HepG2 (cell line): Measurements from ENCODE around the gene ZFAND2B. TPM values are rescaled to one million over a fixed set of nuclear protein-coding genes. Genes with fewer than 3 reads are reported as not detected.

Experiments used
- AHR ChIP-seq: IDR thresholded peaks from 2 replicates; pipeline ENCODE4 v1.6.1; 2018; ENCODE audit warnings: missing genetic modification reagents, missing compliant biosample characterization
- CHCHD3 ChIP-seq: sonication (generic); formaldehyde crosslinking; IDR thresholded peaks from 2 replicates; pipeline ENCODE4 v1.8.0; 2022; ENCODE audit warnings: mild to moderate bottlenecking, missing genetic modification reagents, moderate library complexity
- ETV5 ChIP-seq: IDR thresholded peaks from 2 replicates; pipeline ENCODE4 v1.6.1; 2018; ENCODE audit warnings: missing biosample characterization, missing genetic modification reagents, inconsistent platforms, borderline replicate concordance
- GATAD1 ChIP-seq: IDR thresholded peaks from 2 replicates; pipeline ENCODE4 v1.6.1; 2016; ENCODE audit warnings: missing genetic modification reagents, missing compliant biosample characterization
- JARID2 ChIP-seq: sonication (generic); formaldehyde crosslinking; IDR thresholded peaks from 2 replicates; pipeline ENCODE4 v1.8.1; 2023; ENCODE audit warnings: missing genetic modification reagents, inconsistent platforms; ENCODE audit not compliant: insufficient replicate concordance
- KDM2A ChIP-seq: sonication (generic); formaldehyde crosslinking; IDR thresholded peaks from 2 replicates; pipeline ENCODE4 v1.4.0; 2020; ENCODE audit warnings: low read depth, missing genetic modification reagents, borderline replicate concordance
- MTF1 ChIP-seq: sonication (generic); formaldehyde crosslinking; IDR thresholded peaks from 2 replicates; pipeline ENCODE4 v1.5.0; 2020; ENCODE audit warnings: missing genetic modification reagents
- RFX5 ChIP-seq: IDR thresholded peaks from 2 replicates; pipeline ENCODE4 v1.6.1; 2011; ENCODE audit warnings: low read depth, low read length, improper control_type of control experiment
- RORA ChIP-seq: sonication (generic); formaldehyde crosslinking; IDR thresholded peaks from 2 replicates; pipeline ENCODE4 v1.5.0; 2020; ENCODE audit warnings: mild to moderate bottlenecking, missing genetic modification reagents, moderate library complexity
- SMARCE1 ChIP-seq: fragments of 450-650 bp; IDR thresholded peaks from 2 replicates; pipeline ENCODE4 v1.6.1; 2017; ENCODE audit warnings: borderline replicate concordance
- SOX13 ChIP-seq, 3 experiments: fragments of 450-650 bp in 1 of 3; sonication (generic) in 1 of 3; formaldehyde crosslinking in 1 of 3; IDR thresholded peaks in 2 of 3; conservative IDR thresholded peaks in 1 of 3; 2 replicates each; pipeline versions ENCODE4 v1.5.0 to v1.6.1; 2016 to 2020; ENCODE audit warnings: antibody characterized with exemption in 1 of 3, mild to moderate bottlenecking in 1 of 3, missing compliant biosample characterization in 1 of 3, missing genetic modification reagents in 1 of 3, moderate library complexity in 1 of 3
- SPEN ChIP-seq: sonication (generic); formaldehyde crosslinking; IDR thresholded peaks from 2 replicates; pipeline ENCODE4 v1.5.1; 2020; ENCODE audit warnings: low read depth, mild to moderate bottlenecking, missing genetic modification reagents
- SUZ12 ChIP-seq: fragments of 150-350 bp; IDR thresholded peaks from 2 replicates; pipeline ENCODE4 v1.6.1; 2014; ENCODE audit warnings: low read depth, low read length
- TEAD3 ChIP-seq: optimal IDR thresholded peaks from 2 replicates; pipeline ENCODE3; 2016; ENCODE audit warnings: borderline replicate concordance
- THYN1 ChIP-seq: sonication (generic); formaldehyde crosslinking; IDR thresholded peaks from 2 replicates; pipeline ENCODE4 v1.8.1; 2023; ENCODE audit warnings: low read depth, mild to moderate bottlenecking, moderate library complexity, missing genetic modification reagents, borderline replicate concordance
- TMF1 ChIP-seq: sonication (generic); formaldehyde crosslinking; IDR thresholded peaks from 2 replicates; pipeline ENCODE4 v1.8.1; 2022; ENCODE audit warnings: low read depth, missing genetic modification reagents
- ZFP1 ChIP-seq: IDR thresholded peaks from 2 replicates; pipeline ENCODE4 v1.6.1; 2016
- ZMAT3 ChIP-seq: sonication (generic); formaldehyde crosslinking; conservative IDR thresholded peaks from 2 replicates; pipeline ENCODE4 v1.7.0; 2021; ENCODE audit warnings: missing genetic modification reagents
- ZNF224 ChIP-seq: sonication (generic); formaldehyde crosslinking; IDR thresholded peaks from 2 replicates; pipeline ENCODE4 v1.5.0; 2020; ENCODE audit warnings: mild to moderate bottlenecking, missing genetic modification reagents
- ZNF484 ChIP-seq: sonication (generic); formaldehyde crosslinking; IDR thresholded peaks from 2 replicates; pipeline ENCODE4 v1.5.1; 2020; ENCODE audit warnings: mild to moderate bottlenecking, low read depth, missing genetic modification reagents, borderline replicate concordance
- ZNF530 ChIP-seq: sonication (generic); formaldehyde crosslinking; IDR thresholded peaks from 2 replicates; pipeline ENCODE4 v1.5.0; 2020; ENCODE audit warnings: low read depth, mild to moderate bottlenecking, missing genetic modification reagents
- ZNF768 ChIP-seq: sonication (generic); formaldehyde crosslinking; IDR thresholded peaks from 2 replicates; pipeline ENCODE4 v1.4.0; 2020; ENCODE audit warnings: missing genetic modification reagents
- ZNF772 ChIP-seq: sonication (generic); formaldehyde crosslinking; IDR thresholded peaks from 2 replicates; pipeline ENCODE4 v1.5.0; 2020; ENCODE audit warnings: mild to moderate bottlenecking, missing genetic modification reagents
- ZSCAN30 ChIP-seq: sonication (generic); formaldehyde crosslinking; IDR thresholded peaks from 2 replicates; pipeline ENCODE4 v1.5.0; 2020; ENCODE audit warnings: mild to moderate bottlenecking, missing genetic modification reagents
- polyA plus RNA-seq, 8 experiments: library from polyadenylated mRNA; depleted of rRNA in 3 of 8; stranded (reverse) in 7 of 8; unstranded in 1 of 8; fragments of >200 nt; fragmentation: Illumina TruSeq in 4 of 8; extraction: Trizol in 4 of 8; gene quantifications; 2 replicates each; pipeline versions ENCODE4 v1.2.1 to v1.2.3, GENCODE V29; 2011 to 2016; ENCODE audit warnings: low read depth in 4 of 8, missing spikeins in 1 of 8, mixed read lengths in 1 of 8; ENCODE audit not compliant: insufficient read depth in 1 of 8
- total RNA-seq, 5 experiments: library from RNA; depleted of rRNA; stranded (reverse); fragments of >200 nt; fragmentation: Illumina TruSeq; extraction: Trizol; gene quantifications; 2 replicates each; pipeline ENCODE4 v1.2.3, GENCODE V29; 2016; ENCODE audit warnings: low read depth in 1 of 5
- TF ChIP-seq, protein P1 (sequence below): sonication (generic); formaldehyde crosslinking; IDR thresholded peaks from 2 replicates; pipeline ENCODE4 v1.4.0; 2020; ENCODE audit warnings: missing genetic modification reagents
- TF ChIP-seq, protein P2 (sequence below): IDR thresholded peaks from 2 replicates; pipeline ENCODE4 v1.6.1; 2016; ENCODE audit warnings: mild to moderate bottlenecking, missing biosample characterization, missing genetic modification reagents
- TF ChIP-seq, protein P3 (sequence below): IDR thresholded peaks from 2 replicates; pipeline ENCODE4 v1.6.1; 2016; ENCODE audit warnings: low read depth, borderline replicate concordance

Gene ZFAND2B
- total and polyA plus RNA-seq, 2 of the 13 experiments (the other 11 are each of a cell fraction or from before 2014, with no cell fraction given): 53.3 to 115 TPM

DNA sequence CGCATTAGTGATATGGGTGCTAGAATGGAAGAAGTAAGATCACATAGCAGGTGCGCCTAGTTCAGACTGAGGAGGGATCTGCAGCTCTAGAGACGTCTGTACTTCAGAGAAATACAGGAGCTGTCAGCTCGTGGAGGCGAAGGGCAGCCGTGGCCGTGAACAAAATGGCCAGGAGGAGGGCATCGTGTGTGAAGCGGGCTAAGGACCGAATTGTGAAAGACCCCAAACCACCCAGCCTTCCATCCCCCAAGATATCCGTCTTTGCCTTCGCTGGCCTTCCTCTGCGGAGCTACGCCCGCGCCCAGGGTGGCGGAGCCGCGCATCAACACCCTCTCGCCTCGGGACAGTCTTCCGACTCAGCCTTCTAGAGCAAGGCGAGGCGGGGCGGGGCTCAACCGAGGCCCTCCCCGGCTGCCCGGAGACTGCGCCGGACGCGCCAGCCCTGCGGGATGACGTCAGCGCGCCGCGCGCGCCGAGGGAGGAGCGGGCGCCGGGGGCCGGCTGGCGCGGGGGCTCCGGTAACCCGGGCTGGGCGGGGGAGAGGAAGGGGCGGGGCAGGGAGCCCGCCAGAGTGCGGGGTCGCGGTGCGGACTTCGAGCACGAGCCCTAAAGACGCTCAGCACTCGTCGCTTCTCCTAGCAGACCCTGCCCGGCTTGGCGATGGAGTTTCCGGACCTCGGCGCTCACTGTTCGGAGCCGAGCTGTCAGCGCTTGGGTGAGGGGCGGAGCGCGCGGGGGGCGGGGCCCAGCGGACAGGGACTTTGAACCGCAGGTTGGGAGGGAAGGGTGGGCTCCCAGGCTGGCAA lies at the start of gene ZFAND2B (continued):
- no peak for TF ChIP-seq ZNF530
- peak; percentile 67; the same call in 1 of the 2 replicates for TF ChIP-seq ZNF224 (CRISPR knock-in tag)
- peak; percentile 72 for TF ChIP-seq ZNF768 (CRISPR knock-in tag)
- peak; percentile 89 for TF ChIP-seq ZMAT3
- peak; percentile 71; the same call in 1 of the 2 replicates for TF ChIP-seq ZSCAN30 (CRISPR knock-in tag)
- TF ChIP-seq ETV5 (CRISPR knock-in tag): peak; percentile 13; the same call in 1 of the 2 replicates
- peak; percentile 87 for TF ChIP-seq CHCHD3 (CRISPR knock-in tag)
- TF ChIP-seq AHR: peak; percentile 75; the same call in 1 of the 2 replicates
- TF ChIP-seq ZNF484 (CRISPR knock-in tag): no peak
- TF ChIP-seq GATAD1: 0 out of 2 replicates have a peak, but pooled peaks have one; percentile 53
- TF ChIP-seq SMARCE1: no peak
- peak; percentile 89 for TF ChIP-seq SPEN
- TF ChIP-seq ZNF772 (CRISPR knock-in tag): no peak; the same call in 1 of the 2 replicates
- TF ChIP-seq, protein P1, sequence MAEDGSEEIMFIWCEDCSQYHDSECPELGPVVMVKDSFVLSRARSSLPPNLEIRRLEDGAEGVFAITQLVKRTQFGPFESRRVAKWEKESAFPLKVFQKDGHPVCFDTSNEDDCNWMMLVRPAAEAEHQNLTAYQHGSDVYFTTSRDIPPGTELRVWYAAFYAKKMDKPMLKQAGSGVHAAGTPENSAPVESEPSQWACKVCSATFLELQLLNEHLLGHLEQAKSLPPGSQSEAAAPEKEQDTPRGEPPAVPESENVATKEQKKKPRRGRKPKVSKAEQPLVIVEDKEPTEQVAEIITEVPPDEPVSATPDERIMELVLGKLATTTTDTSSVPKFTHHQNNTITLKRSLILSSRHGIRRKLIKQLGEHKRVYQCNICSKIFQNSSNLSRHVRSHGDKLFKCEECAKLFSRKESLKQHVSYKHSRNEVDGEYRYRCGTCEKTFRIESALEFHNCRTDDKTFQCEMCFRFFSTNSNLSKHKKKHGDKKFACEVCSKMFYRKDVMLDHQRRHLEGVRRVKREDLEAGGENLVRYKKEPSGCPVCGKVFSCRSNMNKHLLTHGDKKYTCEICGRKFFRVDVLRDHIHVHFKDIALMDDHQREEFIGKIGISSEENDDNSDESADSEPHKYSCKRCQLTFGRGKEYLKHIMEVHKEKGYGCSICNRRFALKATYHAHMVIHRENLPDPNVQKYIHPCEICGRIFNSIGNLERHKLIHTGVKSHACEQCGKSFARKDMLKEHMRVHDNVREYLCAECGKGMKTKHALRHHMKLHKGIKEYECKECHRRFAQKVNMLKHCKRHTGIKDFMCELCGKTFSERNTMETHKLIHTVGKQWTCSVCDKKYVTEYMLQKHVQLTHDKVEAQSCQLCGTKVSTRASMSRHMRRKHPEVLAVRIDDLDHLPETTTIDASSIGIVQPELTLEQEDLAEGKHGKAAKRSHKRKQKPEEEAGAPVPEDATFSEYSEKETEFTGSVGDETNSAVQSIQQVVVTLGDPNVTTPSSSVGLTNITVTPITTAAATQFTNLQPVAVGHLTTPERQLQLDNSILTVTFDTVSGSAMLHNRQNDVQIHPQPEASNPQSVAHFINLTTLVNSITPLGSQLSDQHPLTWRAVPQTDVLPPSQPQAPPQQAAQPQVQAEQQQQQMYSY (CRISPR knock-in tag): no peak
- TF ChIP-seq MTF1 (CRISPR knock-in tag): no peak; the same call in 1 of the 2 replicates
- no peak for TF ChIP-seq ZFP1 (CRISPR knock-in tag)
- peak; percentile 99 for TF ChIP-seq KDM2A (CRISPR knock-in tag)
- TF ChIP-seq THYN1 (CRISPR knock-in tag): no peak
- TF ChIP-seq, protein P2, sequence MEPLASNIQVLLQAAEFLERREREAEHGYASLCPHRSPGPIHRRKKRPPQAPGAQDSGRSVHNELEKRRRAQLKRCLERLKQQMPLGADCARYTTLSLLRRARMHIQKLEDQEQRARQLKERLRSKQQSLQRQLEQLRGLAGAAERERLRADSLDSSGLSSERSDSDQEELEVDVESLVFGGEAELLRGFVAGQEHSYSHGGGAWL (CRISPR knock-in tag): peak; percentile 69
- TF ChIP-seq RFX5: peak; percentile 70
- no peak for TF ChIP-seq SOX13 (IDR thresholded peaks at IDR 0.05)
- peak in 1 of 2 experiments; percentile 15; a peak in 1 of 4 replicates for TF ChIP-seq SOX13 (CRISPR knock-in tag; conservative IDR thresholded peaks at IDR 0.05 in 1 of 2, IDR thresholded peaks at IDR 0.05 in 1 of 2)
- no peak for TF ChIP-seq RORA (CRISPR knock-in tag)
- TF ChIP-seq TMF1 (CRISPR knock-in tag): peak; percentile 87
- TF ChIP-seq JARID2 (CRISPR knock-in tag): no peak
- TF ChIP-seq TEAD3 (CRISPR knock-in tag): no peak
- TF ChIP-seq, protein P3, sequence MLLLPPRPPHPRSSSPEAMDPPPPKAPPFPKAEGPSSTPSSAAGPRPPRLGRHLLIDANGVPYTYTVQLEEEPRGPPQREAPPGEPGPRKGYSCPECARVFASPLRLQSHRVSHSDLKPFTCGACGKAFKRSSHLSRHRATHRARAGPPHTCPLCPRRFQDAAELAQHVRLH (CRISPR knock-in tag): peak; percentile 74; the same call in 1 of the 2 replicates
- no peak for TF ChIP-seq SUZ12
